Non-pigmented ciliary epithelial cell (primary cell): ENCODE results near the gene KRTAP29-1.
"Not testable (repeated sequence)": the region's sequence is repeated elsewhere in the genome, so short reads cannot be mapped to it uniquely, and the experiment has no call there.

Experiments used
- DNase-seq: peaks from one replicate; pipeline ENCODE4 v3.0.0-alpha.2; 2010; ENCODE audit warnings: low read depth

KRTAP29-1 gene, protein sequence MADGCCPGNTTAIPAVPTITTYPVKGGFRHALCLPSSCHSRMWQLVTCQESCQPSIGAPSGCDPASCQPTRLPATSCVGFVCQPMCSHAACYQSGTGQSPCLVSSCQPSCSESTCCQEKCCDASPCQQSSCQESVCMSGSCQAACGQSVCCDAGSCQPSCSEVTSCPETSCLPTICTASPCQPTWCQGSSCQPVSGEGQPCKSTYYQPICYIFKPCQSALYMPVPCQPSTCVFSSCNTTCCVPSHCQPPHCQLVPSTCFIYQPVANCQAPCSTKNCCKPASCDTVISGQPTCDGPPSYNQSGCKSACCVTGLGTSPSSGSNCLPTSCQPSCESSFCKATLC

DNA sequence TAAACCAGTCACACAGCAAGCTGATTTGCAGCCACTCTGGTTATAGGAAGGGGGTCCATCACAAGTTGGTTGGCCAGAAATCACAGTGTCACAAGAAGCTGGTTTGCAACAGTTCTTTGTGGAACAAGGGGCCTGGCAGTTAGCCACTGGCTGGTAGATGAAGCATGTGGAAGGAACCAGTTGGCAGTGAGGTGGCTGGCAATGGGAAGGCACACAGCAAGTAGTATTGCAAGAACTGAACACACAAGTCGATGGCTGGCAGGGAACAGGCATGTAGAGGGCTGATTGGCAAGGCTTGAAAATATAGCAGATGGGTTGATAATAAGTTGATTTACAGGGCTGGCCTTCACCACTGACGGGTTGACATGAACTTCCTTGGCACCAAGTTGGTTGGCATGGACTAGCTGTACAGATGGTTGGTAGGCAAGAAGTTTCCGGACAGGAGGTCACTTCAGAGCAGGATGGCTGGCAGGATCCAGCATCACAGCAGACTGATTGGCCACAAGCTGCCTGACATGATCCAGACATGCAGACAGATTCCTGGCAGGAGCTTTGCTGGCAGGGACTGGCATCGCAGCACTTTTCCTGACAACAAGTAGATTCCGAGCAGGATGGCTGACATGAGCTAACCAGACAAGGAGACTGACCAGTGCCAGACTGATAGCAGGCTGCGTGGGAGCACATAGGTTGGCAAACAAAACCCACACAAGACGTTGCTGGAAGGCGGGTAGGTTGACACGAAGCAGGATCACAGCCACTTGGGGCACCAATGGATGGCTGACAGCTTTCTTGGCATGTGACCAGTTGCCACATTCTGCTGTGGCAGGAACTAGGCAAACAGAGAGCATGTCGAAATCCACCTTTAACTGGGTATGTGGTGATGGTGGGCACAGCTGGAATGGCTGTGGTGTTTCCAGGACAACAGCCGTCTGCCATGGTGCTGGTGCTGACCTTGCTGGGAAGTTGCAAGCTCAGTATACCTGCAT lies at the start of gene KRTAP29-1:
Gene KRTAP29-1 (minus strand): TSS at position 936 of the 986 bp plus-strand sequence. CDS start 0 bp downstream, at position 936.
- no peak for DNase-seq

DNA sequence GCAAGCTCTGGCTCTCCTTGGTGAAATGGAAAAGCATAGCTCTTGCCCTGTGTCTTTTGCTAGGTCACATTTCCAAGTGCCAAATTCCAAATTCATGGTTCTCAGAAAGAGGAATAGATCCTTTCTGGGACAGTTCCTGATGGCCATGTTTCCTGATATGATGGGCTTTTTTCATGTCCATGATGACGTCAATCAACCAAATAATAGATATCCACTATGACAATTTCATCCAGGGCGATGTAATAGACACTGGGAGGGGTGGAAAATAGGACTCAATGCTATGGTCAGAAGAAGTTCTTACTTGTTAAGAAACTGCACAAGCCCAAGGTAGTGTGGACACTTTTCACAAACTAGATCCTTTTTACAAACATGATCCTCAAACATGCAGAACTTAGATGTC lies 48.5 kb upstream of the KRTAP29-1 start:
- no peak for DNase-seq

DNA sequence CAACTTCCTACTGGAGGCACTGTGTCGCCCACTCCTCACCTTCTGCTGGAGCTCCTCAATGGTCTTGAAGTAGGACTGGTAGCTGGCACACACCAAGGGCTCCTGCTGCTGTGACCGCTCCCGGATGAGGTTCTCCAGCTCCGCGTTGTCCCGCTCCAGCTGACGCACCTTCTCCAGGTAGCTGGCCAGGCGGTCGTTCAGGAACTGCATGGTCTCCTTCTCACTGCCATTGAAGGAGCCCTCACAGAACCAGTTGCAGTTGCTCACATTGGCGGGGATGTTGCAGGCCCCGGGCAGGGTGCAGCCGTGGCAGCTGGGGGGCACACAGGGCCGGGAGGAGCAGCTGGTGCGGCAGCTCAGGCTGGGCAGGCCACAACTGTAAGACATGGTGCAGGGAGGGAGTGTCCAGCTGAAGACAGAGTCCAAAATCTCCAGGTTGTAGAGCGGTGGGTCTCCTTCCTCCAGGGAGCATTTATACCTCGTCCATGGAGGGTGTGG lies 47.8 kb upstream of the KRTAP29-1 start, which contains the start of gene KRT33A:
Gene KRT33A (minus strand): TSS at position 448 of the 498 bp plus-strand sequence. CDS start 61 bp downstream, at position 387.
- DNase-seq: not testable (repeated sequence)

DNA sequence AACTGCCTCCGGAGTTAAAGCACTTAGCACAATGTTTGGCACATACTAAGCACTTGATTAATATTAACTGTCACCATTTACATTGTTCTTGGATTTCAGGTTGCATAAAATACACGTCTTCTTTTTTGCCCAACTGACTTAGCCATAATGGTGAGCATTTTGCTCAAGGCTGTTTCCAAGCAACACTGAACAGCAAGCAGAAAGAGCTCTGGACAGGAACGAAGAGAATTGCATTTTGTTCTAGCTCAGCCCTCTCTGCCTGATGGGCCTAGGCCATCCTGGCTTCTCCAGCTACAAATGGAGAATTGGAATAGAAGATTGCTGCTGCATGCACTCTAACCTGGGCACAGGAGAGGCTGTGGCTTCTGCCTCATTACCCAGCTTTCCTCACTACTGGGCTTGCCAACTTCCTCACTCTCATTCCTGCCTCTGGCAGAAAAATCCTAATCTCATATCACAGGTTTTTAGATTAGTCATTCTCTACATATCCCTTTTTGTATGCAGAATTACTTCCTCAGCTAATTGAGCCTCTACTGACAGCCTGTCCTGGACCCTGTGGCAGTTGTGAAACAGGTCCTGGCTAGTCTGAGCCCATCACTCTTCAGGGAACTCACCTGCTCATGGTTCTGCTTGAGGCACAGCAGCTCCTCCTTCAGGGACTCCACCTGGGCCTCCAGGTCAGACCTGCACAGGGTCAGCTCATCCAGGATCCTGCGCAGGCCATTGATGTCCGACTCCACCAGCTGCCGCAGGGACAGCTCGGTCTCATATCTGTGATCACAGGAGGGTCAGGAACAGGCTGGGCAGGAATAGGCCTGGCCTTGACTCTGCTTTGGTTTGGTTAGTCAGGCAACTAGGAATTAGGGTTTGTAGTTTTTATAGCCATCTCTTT lies 45.5 kb upstream of the KRTAP29-1 start:
- DNase-seq: no peak

DNA sequence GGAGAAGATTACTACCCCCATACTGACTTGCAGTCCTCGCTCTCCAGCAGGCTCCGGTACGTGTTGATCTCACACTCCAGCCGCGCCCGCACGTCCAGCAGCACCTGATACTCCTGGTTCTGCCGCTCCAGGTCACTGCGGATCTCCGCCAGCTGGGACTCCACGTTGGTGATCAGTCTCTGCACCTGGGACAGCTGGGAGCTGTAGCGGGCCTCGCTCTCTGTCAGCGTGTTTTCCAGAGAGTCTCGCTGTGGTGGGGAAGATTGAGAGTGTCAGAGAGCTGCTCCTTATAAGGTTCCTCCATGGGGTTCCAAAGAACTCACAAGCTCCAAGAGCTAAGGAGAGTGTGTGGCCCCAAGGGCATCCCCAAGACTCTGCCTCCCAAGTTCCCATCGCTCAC lies 43.8 kb upstream of the KRTAP29-1 start:
- DNase-seq: not testable (repeated sequence)

DNA sequence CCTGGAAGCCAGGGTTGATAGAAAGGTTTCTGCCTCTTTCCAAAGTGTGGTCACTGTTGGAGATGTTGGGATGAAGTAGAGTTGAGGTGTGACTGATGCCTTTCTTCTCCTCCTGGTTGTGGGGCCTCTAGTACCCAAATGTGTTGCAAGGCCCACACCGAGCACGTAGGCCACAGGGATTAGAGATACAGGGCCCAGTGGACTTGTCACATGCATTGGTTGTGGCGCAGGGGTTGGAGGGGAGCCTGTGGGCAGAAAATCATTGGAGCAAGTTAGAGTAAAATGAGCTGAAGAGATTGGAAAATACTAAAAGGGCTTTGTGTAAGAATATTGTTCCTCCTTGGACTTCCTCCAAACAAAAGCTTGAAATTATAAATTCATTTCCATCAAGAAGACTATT lies 43.3 kb upstream of the KRTAP29-1 start:
- no peak for DNase-seq

DNA sequence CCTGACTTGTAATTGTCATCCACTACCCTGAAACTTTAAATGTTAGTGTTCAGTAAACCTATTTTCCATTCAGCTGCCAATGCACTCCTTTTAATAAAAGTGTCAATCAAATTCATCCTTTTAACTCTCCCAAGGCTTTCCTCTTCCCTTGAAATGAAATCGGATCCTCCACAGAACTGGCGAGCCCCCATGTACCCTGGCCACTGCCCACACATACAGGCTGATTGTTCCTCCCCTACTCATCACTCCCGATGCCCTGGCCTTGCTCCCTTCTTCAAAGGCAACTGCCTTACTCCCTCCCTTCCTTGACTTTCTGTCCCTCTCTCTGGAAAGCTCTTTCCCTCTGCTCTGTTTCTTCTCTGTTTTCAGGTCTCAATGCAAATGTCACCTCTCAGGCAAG lies 40.4 kb upstream of the KRTAP29-1 start:
- no peak for DNase-seq

DNA sequence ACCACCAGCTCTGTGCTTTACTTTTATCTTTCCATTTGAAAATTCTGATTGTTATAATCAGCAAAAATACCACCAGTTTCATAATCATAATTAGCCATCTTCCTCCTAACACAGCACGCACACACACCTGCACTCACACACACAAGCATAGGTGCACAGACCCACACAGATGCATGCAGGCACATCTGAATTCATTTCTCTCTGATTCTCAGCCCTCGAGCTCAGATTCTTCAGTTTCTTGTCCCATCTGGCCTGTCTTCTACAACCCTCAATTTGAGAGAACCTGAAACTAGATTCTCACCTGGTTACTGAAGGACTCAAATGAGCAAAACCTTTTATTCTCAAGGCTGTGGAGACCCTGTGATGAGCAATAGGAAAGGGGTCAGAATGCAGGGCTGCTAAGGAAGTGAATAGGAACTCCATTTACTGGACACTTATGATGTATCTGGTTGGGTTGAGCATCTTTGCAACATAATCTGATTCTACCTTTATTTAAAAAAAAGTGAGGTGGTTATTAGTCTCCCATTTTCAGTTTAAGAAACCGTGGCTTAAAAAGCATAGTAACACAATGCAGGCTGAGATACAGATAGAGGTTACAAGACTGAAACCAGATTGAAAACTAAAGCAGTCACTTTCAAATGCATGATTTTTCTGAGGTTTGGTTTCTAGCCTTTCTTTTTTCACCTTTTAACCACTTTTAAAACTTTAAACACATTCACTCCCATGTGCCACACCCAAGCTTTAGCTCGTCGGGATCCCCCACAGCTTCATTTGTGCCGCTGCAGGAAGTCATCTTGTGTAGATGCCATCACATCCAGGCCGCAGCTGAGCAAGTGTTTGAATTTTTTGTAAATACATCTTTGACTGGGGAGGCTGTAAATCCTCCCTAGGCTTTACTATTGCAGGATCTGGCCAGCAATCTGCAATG lies 38.5 kb upstream of the KRTAP29-1 start:
- DNase-seq: no peak

DNA sequence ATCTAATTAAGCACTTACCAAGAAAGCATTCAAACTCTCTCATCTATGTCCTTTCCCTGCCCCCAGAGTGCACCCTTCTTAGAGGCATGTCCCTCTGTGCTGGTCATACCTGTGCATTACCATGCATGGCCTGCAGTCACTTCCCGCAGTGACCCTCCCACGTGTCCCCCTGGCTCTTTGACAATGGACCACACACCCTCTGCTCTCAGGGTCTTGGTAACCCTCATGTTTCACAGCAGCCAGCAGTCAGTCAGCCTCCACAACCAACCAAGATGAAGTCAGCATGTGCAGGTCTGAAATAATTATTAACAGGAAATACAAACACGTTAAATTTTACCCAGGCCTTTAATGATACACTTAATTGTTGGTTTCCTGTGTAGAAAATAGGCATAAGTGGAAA lies 37.8 kb upstream of the KRTAP29-1 start:
- DNase-seq: no peak

DNA sequence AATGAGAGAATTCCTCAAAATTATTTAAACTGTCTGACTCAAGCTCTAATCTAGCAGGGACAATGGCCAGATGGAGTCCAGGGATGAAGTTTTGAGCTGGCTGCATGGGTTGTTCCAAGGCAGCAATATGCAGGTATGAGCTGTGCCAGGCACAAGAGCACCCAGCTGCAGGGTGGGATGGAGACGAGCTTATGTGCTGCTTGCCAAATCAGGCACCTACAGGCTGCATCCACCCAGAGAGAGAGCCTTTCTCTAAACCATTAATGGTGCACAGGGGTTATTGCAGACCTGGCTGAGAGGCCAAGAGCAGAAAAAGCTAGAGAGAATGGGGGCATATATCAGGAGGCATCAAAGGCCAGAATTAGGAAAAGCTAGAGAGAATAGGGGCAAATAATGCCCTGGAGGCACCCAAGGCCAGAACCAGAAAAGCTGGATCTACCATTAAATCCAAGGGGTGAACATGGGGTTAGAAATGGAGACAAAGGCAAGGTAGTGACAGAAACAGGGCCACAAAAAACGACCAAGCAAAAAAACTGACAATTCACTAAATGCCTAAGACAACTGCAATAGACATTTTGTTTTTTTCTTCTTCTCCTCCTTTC lies 37.0 kb upstream of the KRTAP29-1 start:
- no peak for DNase-seq

DNA sequence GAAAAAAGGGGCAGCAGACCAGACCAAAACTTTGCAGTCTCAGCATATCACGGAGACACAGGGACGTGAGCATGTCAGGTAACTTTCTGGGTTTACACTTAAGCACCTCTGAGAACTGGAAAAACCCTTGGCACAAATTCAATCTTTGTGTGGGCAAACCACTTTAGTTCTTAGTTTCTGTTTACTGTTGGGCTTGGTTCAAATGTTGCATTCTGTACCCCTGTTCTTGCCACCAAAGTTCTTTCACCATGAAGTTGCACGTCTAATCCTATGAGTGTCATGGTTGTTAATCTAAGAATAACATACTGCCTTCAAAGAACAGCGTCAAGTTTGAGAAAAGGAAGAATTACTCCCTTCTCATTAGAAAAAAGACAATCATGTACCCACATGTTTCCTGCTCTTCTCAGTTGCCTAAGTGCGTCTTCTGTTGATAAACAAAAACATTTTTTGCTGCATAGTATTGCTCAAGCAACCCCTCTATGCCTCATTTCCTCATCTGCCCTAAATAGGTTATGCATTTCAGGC lies 36.4 kb upstream of the KRTAP29-1 start:
- DNase-seq: no peak

DNA sequence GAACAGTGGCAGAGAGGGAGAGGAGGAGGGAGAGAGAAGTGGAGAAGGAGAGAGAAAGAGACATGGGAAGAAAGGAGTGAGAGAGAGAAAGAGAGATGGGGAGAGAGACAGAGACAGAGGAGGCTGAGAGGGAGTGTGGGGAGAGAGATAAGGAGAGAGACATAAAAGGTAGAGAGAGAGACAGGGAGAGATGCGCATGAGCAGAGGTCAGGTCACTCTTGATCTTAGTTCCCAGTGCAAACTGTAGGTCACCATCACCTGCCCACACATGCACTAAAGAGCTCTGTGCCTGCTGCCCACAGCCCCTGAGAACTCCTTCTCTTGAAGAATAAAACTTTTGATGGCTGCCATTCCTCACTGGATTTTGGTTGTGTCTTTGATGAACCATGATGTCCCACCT lies 33.1 kb upstream of the KRTAP29-1 start:
- no peak for DNase-seq

DNA sequence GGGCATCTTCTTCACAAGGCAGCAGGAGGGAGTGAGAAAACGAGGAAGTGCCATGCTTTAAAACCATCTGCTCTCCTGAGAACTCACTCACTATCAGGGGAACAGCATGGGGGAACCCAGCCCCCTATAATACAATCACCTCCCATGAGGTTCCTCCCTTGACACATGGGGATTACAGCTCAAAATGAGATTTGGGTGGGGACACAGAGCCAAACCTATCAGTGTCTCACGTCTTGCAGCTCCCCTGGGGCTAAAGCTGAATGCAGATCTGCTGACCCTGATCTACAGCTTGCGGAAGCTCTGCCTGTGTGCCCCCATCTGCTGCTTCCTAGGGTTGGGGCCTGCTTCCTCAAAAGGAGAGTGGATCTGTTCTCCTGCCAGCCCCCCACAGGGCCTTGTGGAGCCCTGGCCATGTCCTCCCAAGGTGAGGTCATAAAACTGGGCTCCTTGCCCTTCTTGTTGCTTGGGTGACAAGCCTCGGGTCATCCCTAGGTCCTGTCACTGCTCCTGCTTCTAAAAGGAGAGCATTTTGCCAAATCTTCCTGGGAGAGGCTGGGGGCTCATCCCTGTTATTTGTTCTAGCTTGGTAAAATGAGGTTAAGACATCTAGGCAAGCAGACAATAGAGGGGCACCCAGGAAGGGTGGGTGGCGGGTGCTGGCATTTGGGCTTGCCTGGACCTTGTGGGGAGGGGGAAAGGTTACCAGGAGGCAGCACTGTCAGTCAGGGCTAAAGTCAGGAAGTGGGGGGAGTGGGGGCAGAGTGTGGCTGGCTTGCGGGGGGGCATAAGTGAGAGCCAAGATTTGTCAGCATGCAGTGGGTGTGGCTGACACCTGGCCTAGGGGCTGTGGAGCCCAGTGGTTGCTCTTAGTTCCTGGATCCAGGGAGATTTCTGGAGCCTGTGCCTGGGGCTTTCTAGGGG lies 32.0 kb upstream of the KRTAP29-1 start:
- no peak for DNase-seq

DNA sequence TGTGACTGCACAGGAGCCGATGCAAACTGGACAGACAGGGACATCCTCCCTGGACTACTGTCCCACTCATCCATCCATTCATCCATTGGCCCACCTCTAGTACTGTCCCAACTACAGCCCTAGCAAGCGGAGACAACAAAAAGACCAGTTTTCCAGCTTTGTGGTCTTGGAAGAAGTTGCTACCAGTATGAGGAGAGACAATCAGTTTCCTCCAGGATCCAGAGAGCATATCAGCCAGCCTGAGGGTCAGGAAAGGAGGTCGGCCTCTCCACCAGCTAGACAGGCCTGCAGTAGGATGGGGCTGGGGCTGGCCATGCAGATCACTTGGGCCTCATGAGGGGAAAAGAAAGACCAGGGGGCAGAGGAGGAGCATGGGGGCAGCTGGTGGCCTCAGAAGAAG lies 31.2 kb upstream of the KRTAP29-1 start:
- DNase-seq: no peak

DNA sequence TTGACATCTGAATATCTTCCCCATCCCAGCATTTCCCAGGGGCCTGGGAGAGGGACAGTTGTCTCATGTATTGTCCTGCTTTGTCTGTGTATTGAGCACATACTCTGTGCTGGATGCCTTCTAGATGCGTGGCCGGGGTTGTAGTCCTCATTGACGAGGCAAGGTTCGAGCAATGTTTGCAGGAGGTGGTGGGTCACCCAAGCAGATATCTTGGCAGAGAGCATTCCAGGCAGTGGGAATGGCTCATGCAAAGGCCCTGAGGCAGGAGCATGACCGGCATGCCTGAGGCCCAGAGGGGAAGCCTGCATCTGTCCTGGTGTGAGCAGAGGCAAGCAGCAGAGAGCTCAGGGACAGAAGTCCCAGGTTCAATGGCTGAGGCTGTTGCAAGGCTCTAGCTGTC lies 30.4 kb upstream of the KRTAP29-1 start:
- DNase-seq: no peak

DNA sequence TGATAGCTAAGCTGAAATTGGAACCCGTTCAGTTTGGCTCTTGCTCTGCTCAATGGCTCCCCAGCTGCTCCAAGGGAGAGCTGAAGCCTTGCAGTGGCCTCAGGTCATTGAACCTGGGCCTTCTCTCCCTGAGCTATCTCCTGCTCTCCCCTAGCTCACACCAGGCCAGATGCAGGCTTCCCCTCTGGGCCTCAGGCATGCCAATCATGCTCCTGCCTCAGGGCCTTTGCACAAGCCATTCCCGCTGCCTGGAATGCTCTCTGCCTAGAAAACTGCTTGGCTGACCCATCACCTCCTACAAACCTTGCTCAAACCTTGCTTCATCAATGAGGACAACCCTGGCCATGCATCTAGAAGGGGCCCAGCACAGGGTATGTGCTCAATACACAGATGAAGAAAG lies 29.6 kb upstream of the KRTAP29-1 start:
- no peak for DNase-seq

DNA sequence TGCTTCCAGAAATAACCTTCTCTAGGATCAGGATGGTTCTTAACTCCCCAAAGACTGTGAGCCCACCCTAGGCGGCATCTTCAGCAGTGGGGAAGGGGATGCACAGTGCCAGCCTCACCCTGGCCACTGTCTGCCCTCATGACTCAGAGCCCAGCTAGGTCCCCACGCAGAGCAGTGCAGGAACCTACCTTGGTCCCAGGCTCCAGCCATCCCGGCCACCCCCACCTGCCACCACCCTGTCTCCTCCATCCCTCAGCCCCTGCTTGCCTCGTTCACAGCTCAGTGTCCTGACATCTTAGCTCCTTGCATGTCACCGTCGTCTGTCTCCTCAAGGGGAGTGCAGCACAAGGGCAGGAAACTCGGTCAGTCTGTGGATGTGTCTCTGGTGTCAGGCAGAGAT lies 29.0 kb upstream of the KRTAP29-1 start:
- DNase-seq: no peak

DNA sequence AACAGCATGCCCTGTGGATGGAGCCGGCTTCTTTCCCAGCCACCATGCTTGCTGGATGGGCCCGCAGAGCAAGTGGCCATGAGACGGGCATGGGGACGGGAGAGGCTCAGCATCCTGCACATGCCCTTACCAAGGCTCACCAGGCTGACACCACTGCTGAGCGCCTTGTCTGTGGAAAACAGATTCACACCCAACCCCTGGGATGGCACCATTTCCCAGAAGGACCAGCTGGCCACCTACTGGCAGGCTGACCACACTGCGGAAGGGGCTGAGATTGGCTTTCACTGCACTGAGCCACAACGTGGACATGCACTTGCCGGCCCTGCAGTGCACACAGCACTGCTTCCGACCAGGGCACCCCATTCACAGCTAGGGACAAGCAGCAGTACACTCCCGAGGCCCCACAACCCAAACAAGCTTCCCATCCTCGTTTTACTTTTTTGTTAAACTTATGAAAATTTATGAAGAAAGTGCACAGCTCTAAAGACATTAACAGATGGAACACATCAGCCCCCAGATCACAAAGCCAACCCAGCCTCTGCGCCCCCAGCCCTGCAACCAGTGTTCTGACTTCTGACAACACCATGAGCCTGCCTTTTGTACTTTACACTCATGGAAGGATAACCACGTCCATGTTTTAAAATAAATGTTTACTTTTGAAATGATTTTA lies 26.8 kb upstream of the KRTAP29-1 start:
- DNase-seq: peak; percentile 17
